ENCODE measurements around the gene CDC20. TPM values are rescaled to one million over a fixed set of nuclear protein-coding genes. Genes with fewer than 3 reads are reported as not detected.

Gene CDC20
- total and polyA plus RNA-seq, 2 donors (not counting 1 experiment from before 2014, with no cell fraction given) = 1.1 to 1.5 TPM

DNA sequence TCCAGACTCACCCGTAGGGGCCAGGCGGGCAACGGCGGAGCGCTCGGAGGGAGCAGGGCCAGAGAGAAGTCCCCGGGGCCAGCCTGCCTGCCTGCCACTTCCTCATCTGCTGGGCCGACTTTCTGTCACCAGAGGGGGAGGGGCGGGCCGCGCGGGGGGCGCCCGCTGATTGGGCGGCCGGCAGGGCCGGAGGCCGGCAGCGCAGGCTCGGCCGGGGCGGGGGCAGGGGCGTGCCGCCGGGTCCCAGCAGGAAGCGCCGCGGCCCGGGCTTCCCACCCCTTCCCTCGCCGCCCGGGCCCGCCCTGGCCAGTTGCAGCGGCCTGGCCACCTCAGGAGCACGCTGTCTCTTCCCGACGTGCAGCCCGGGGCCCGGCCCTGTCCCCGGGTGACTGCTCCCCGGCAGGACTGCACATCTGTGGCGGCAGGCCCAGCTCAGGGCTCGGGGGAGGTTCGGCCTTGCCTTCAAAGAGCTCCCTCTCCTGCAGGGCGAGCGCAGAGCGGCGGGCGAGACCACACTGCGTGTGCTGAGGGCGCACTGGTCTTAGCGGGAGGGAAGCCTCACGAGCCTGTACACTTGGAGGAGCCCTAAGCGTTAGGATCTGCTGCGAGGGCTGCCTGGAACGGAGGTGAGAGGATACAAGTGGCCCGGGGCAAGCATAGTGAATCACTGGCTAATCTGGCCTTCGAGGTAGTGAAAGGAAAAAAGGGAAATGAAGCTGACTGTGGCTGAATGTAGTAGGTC lies 9.3 kb downstream of the CDC20 start, which contains the start of gene ELOVL1:
Gene ELOVL1, minus strand, starts transcription at position 108 of the 742 bp plus-strand sequence. CDS start 2,402 bp downstream, outside the sequence.
- intact Hi-C loops (cut with micrococcal nuclease) = loop anchor here (1.0 to 10.0 kb wide), 11 partner anchors 10 to 664 kb away; partner anchors contain the start of genes C1orf50, CDC20, KDM4A and MED8
- peaks cover 52% of the 10 kb centered on the region for H3K79me2 ChIP-seq (ENCODE audit: control insufficient read depth, insufficient read depth, low read length)
- POLR2A ChIA-PET = interaction anchor here (0.7 to 2.5 kb wide), 11 partner anchors 10 to 601 kb away, joined by 3 to 34 read pairs (median 3); partner anchors contain the start of genes C1orf50, CDC20, HYI and KDM4A

More for the DNA sequence above, 9.3 kb downstream of the CDC20 start, which contains the start of gene ELOVL1:
- DNase-seq (peak; percentile 94), ATAC-seq (ENCODE audit: low read depth) (peak; percentile 88)
- under 1% methylated on average over 56 of the region's 58 CpGs for WGBS (ENCODE audit: insufficient coverage)
- H2AFZ ChIP-seq (ENCODE audit: insufficient read depth, low read depth, low read length, poor library complexity, severe bottlenecking) = peak within 1 kb of the TSS; percentile 87
- no peaks in the 10 kb centered on the region for H3K9me3 ChIP-seq (ENCODE audit: control extremely low read depth in 1 of 3, control insufficient read depth in 2 of 3, insufficient read depth in 1 of 3, low read length in 2 of 3)
- peak within 1 kb of the TSS; percentile 64 to 90 (median 81) for H3K4me3 ChIP-seq (ENCODE audit: control extremely low read depth in 1 of 5, extremely low read depth in 1 of 5, insufficient read depth in 1 of 5, low read depth in 2 of 5, low read length in 4 of 5)
- Mint-ChIP-seq H3K4me3 (peak within 1 kb of the TSS; percentile 96), H3K9me3 (ENCODE audit: insufficient read depth) (no peaks in the 10 kb centered on the region), H3K27me3 (no peaks in the 10 kb centered on the region), H3K4me1 (peaks cover 45% of the 10 kb centered on the region), H3K27ac (peak within 1 kb of the TSS; percentile 97)
- peaks cover 32% of the 10 kb centered on the region for H4K20me1 ChIP-seq (ENCODE audit: control insufficient read depth, insufficient read depth, low read length, poor library complexity, severe bottlenecking)
- CTCF ChIA-PET = interaction anchor here (0.7 to 2.5 kb wide), 12 partner anchors 10 to 295 kb away, joined by 3 to 14 read pairs (median 4); partner anchors contain the start of genes MED8 and SZT2
- H3K9ac ChIP-seq (ENCODE audit: low read length) = peak within 1 kb of the TSS; percentile 86
- H3K27ac ChIP-seq (ENCODE audit: low read length in 2 of 2) = peak within 1 kb of the TSS; percentile 74 to 96
- H3K4me2 ChIP-seq (replicated peaks; ENCODE audit: low read depth, low read length, poor library complexity, severe bottlenecking) = peak within 1 kb of the TSS; percentile 100
- peaks cover 0 to 27% of the 10 kb centered on the region in 2 experiments for H3K36me3 ChIP-seq (replicated peaks in 1 of 2; ENCODE audit: control extremely low read depth in 1 of 2, control insufficient read depth in 1 of 2, extremely low read depth in 1 of 2, insufficient read depth in 2 of 2, low read length in 1 of 2)
- peaks cover 18 to 26% of the 10 kb centered on the region in 2 donors for H3K4me1 ChIP-seq (ENCODE audit: control insufficient read depth in 2 of 2, insufficient read depth in 2 of 2, low read length in 2 of 2)
- no peaks in the 10 kb centered on the region for H3K27me3 ChIP-seq (replicated peaks in 1 of 4; ENCODE audit: control extremely low read depth in 1 of 4, control insufficient read depth in 3 of 4, insufficient read depth in 4 of 4, low read length in 3 of 4)
- TF ChIP-seq EZH2 (IDR thresholded peaks at IDR 0.05; ENCODE audit: borderline replicate concordance, insufficient read depth, low read depth, low read length, poor library complexity, severe bottlenecking) = no peak
- TF ChIP-seq, protein P1, sequence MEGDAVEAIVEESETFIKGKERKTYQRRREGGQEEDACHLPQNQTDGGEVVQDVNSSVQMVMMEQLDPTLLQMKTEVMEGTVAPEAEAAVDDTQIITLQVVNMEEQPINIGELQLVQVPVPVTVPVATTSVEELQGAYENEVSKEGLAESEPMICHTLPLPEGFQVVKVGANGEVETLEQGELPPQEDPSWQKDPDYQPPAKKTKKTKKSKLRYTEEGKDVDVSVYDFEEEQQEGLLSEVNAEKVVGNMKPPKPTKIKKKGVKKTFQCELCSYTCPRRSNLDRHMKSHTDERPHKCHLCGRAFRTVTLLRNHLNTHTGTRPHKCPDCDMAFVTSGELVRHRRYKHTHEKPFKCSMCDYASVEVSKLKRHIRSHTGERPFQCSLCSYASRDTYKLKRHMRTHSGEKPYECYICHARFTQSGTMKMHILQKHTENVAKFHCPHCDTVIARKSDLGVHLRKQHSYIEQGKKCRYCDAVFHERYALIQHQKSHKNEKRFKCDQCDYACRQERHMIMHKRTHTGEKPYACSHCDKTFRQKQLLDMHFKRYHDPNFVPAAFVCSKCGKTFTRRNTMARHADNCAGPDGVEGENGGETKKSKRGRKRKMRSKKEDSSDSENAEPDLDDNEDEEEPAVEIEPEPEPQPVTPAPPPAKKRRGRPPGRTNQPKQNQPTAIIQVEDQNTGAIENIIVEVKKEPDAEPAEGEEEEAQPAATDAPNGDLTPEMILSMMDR (IDR thresholded peaks at IDR 0.05) = peak; percentile 13
